K562 (cell line): ENCODE measurements around the gene XAGE3. TPM values are rescaled to one million over a fixed set of nuclear protein-coding genes. Genes with fewer than 3 reads are reported as not detected.
"Not testable (repeated sequence)": the region's sequence is repeated elsewhere in the genome, so short reads cannot be mapped to it uniquely, and the experiment has no call there.

ENCODE experiments used
- ATAC-seq: fragments of 200-7000 bp; cut with Tn5 transposase; 3 replicates; pipeline ENCODE4 v1.9.1; 2020; ENCODE audit warnings: moderate library complexity
- BruUV-seq: library from RNA; stranded (reverse); fragments of 400-500 nt; replicated peaks from 2 replicates; lab custom pipeline; 2021; lab: Mats Ljungman, UMichigan
- CTCF ChIA-PET: fragments of 300-600 bp; formaldehyde crosslinking; extraction: SDS; loops from one replicate; lab custom pipeline; 2021; ENCODE audit warnings: low intra/inter-chr PET ratio; lab: Yijun Ruan, JAX
- POLR2A ChIA-PET: fragments of 300-600, 350-650 bp; sonication (Branson Sonifier 250); formaldehyde crosslinking; extraction: SDS; loops from one replicate; lab custom pipeline; 2021; ENCODE audit warnings: antibody characterized with exemption, inconsistent platforms; lab: Yijun Ruan, JAX
- DNase-seq, 4 experiments: peaks; one replicate each; pipeline versions ENCODE4 v3.0.0 to v3.0.0-alpha.2; 2011 to 2018; ENCODE audit warnings: low spot score in 3 of 4, mixed read lengths in 3 of 4; ENCODE audit errors: extremely low read depth in 1 of 4
- FAIRE-seq: peaks from 2 replicates; lab custom pipeline; 2011; peaks lifted over from hg19 to GRCh38; lab: Jason Lieb, UNC
- H2AFZ ChIP-seq: 2 replicates; pipeline ENCODE4 v1.6.0; 2011; ENCODE audit warnings: low read depth, low read length, control low read depth, inconsistent platforms
- H3K27ac ChIP-seq: fragments of 200-600 bp; 3 replicates; pipeline ENCODE4 v1.8.0; 2011; ENCODE audit warnings: low read depth, mild to moderate bottlenecking, control low read depth, inconsistent platforms, low read length, moderate library complexity, mixed read lengths; ENCODE audit errors: extremely low read depth
- H3K27me3 ChIP-seq, 2 experiments: fragments of 300-600 bp in 1 of 2; 2 replicates in 1 of 2; 3 replicates in 1 of 2; pipeline versions ENCODE4 v1.6.0 to v1.8.0; 2011; ENCODE audit warnings: inconsistent platforms in 2 of 2, low read length in 2 of 2, mild to moderate bottlenecking in 1 of 2, mixed read lengths in 1 of 2, moderate library complexity in 1 of 2; ENCODE audit not compliant: control insufficient read depth in 2 of 2, insufficient read depth in 2 of 2
- H3K36me3 ChIP-seq: fragments of 300-600 bp; 3 replicates; pipeline ENCODE4 v1.8.0; 2011; ENCODE audit warnings: mild to moderate bottlenecking, low read length, inconsistent platforms; ENCODE audit not compliant: control insufficient read depth, insufficient read depth
- H3K4me1 ChIP-seq, 2 experiments: fragments of 200-600 bp in 1 of 2; replicated peaks in 1 of 2; 2 replicates in 1 of 2; 3 replicates in 1 of 2; pipeline versions ENCODE4 v1.5.1 to v1.8.0; 2011; ENCODE audit warnings: inconsistent platforms in 2 of 2, low read length in 2 of 2, mild to moderate bottlenecking in 1 of 2, mixed read lengths in 1 of 2, moderate library complexity in 1 of 2; ENCODE audit not compliant: control insufficient read depth in 2 of 2, insufficient read depth in 2 of 2
- H3K4me2 ChIP-seq: 2 replicates; pipeline ENCODE4 v1.6.1; 2011; ENCODE audit warnings: low read length, control low read depth, inconsistent platforms, mixed read lengths; ENCODE audit not compliant: insufficient read depth
- H3K4me3 ChIP-seq: fragments of 200-600 bp; sonication (generic), shearing (Covaris generic); 2 replicates; pipeline ENCODE4 v1.5.1; 2016; ENCODE audit warnings: control low read depth, inconsistent platforms
- H3K79me2 ChIP-seq: fragments of 200-600 bp; 3 replicates; pipeline ENCODE4 v1.8.0; 2011; ENCODE audit warnings: low read length, inconsistent platforms; ENCODE audit not compliant: control insufficient read depth, insufficient read depth
- H3K9ac ChIP-seq, 2 experiments: 2 replicates each; pipeline versions ENCODE4 v1.6.0 to v1.6.1; 2011; ENCODE audit warnings: low read depth in 2 of 2, low read length in 2 of 2, control low read depth in 1 of 2, inconsistent platforms in 1 of 2, mild to moderate bottlenecking in 1 of 2, mixed read lengths in 1 of 2; ENCODE audit not compliant: insufficient read depth in 1 of 2
- H3K9me1 ChIP-seq: one replicate; pipeline ENCODE4 v1.6.0; 2011; ENCODE audit warnings: inconsistent platforms, mild to moderate bottlenecking, low read length, moderate library complexity; ENCODE audit not compliant: control insufficient read depth, insufficient read depth
- H3K9me3 ChIP-seq: replicated peaks from 2 replicates; pipeline ENCODE4 v1.5.1; 2011; ENCODE audit warnings: low read depth, low read length, inconsistent platforms; ENCODE audit not compliant: control insufficient read depth, insufficient read depth
- H4K20me1 ChIP-seq: replicated peaks from 2 replicates; pipeline ENCODE4 v1.6.1; 2011; ENCODE audit warnings: low read length, inconsistent platforms, mixed read lengths; ENCODE audit not compliant: control insufficient read depth, insufficient read depth
- ASH1L ChIP-seq: fragments of 450-650 bp; IDR thresholded peaks from 2 replicates; pipeline ENCODE4 v1.6.1; 2018; ENCODE audit warnings: borderline replicate concordance, mild to moderate bottlenecking, low read depth; ENCODE audit not compliant: partially characterized antibody
- PTBP1 ChIP-seq: fragments of 200-400 bp; formaldehyde crosslinking; IDR thresholded peaks from 2 replicates; pipeline ENCODE4 v1.6.1; 2017; ENCODE audit warnings: low read depth, low read length
- WGBS: fragments of 100-300 bp; shearing (Covaris generic); methylation state at CpG from one replicate; pipeline ENCODE4 v1.1.6; 2016; ENCODE audit warnings: low coverage, mixed read lengths; ENCODE audit not compliant: insufficient coverage; ENCODE audit errors: missing lambda C conversion rate; 5-methylcytosine and 5-hydroxymethylcytosine counted together
- in situ Hi-C: fragments of 300-500 bp; cut with MboI; formaldehyde crosslinking; loops from 4 replicates; pipeline ENCODE4 v1.15.0; 2018; ENCODE audit warnings: inconsistent platforms, mixed read lengths
- intact Hi-C: fragments of 100-400 bp; cut with micrococcal nuclease; formaldehyde crosslinking; loops from 2 replicates; pipeline ENCODE4 v1.14.2; 2022
- polyA plus RNA-seq, 8 experiments: library from polyadenylated mRNA; depleted of rRNA in 4 of 8; stranded (reverse) in 5 of 8; unstranded in 3 of 8; fragments of >200 nt; fragmentation: Nextera tagmentation in 2 of 8; fragmentation: Illumina TruSeq in 1 of 8; extraction: Ambion mirVana in 2 of 8; extraction: Trizol in 1 of 8; gene quantifications; 2 replicates each; pipeline versions ENCODE4 v1.2.1 to v1.2.3, GENCODE V29; 2011 to 2014; ENCODE audit warnings: inconsistent platforms in 1 of 8, missing spikeins in 1 of 8
- total RNA-seq, 7 experiments: library from RNA; depleted of rRNA in 6 of 7; stranded (reverse); fragments of >200 nt in 6 of 7; fragmentation: Illumina TruSeq in 2 of 7; extraction: Trizol in 2 of 7; gene quantifications; 2 replicates each; pipeline versions ENCODE4 v1.2.1 to v1.2.3, GENCODE V29; 2011 to 2021; ENCODE audit warnings: low replicate concordance in 1 of 7

XAGE3 gene
- total and polyA plus RNA-seq, 9 of the 15 experiments (the other 6 are each of a cell fraction or from before 2014, with no cell fraction given): 0.15 to 0.21 TPM; not detected in 7

GRCh38 chrX:52865343-52865998 is 2.4 kb downstream of the XAGE3 start:
- no peak overlapping the region for H2AFZ ChIP-seq
- no peaks in the 10 kb centered on the region for H3K4me1 ChIP-seq
- no peaks in the 10 kb centered on the region for H4K20me1 ChIP-seq
- no peak overlapping the region for H3K4me2 ChIP-seq
- no TSS peak for BruUV-seq
- H3K4me3 ChIP-seq: no peak overlapping the region
- H3K27me3 ChIP-seq: peaks cover 0 to 7% of the 10 kb centered on the region in 2 experiments; a peak in 2 of 5 replicates
- FAIRE-seq (no peak), ATAC-seq (no peak), DNase-seq (no peak)
- CTCF ChIA-PET: no interaction called here
- no peak overlapping the region for H3K27ac ChIP-seq
- no peaks in the 10 kb centered on the region for H3K36me3 ChIP-seq
- TF ChIP-seq ASH1L: no peak
- TF ChIP-seq PTBP1: no peak
- no peak overlapping the region for H3K9ac ChIP-seq
- POLR2A ChIA-PET: no interaction called here
- H3K9me1 ChIP-seq: no peaks in the 10 kb centered on the region
- in situ Hi-C loops (no loop called here), intact Hi-C loops (no loop called here)
- no peaks in the 10 kb centered on the region for H3K79me2 ChIP-seq
- no peaks in the 10 kb centered on the region for H3K9me3 ChIP-seq
- WGBS: 0% methylated on average over 6 of the region's 6 CpGs

DNA sequence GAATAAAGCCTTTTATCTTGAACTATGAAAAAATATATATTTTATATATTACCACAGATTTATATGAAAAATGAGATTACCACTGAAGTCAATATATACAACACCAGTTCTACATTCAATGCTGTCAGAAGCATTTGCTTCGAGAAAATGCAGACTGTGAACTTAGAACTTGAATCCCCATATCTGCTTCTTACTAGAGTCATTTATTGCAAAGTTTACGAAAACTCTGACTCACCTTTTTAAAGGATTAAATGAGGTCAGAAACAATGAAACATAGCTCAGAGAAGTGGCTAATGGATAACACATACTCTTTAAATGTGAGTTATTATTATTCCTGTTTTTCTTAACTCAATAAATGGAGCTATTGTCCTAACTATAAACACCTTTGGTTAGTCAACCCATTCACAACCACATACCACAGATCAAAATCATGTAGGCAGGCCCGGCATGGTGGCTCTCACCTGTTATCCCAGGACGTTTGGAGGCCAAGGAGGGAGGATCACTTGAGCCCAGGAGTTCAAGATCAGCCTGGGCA is 10.8 kb downstream of the XAGE3 start:
- DNase-seq, BruUV-seq, H3K36me3 ChIP-seq, in situ Hi-C loops, H4K20me1 ChIP-seq, FAIRE-seq, H3K4me3 ChIP-seq, intact Hi-C loops, H2AFZ ChIP-seq, H3K4me1 ChIP-seq, H3K9ac ChIP-seq, ATAC-seq, H3K9me3 ChIP-seq, H3K27me3 ChIP-seq, H3K9me1 ChIP-seq, H3K27ac ChIP-seq, H3K4me2 ChIP-seq, H3K79me2 ChIP-seq, POLR2A ChIA-PET, CTCF ChIA-PET: not testable (repeated sequence)
- 0% methylated on average over 4 of the region's 4 CpGs for WGBS
